GOT3 (cell line): ENCODE data around the gene ANAPC10.
"Not testable (repeated sequence)": the region's sequence is repeated elsewhere in the genome, so short reads cannot be mapped to it uniquely, and the experiment has no call there.

Experiments
- DNase-seq: peaks from one replicate; lab custom pipeline; 2025; ENCODE audit warnings: mixed read lengths; lab: John Stamatoyannopoulos, UW

Gene ANAPC10

GRCh38 chr4:145097821-145098674 is at the start of gene ANAPC10, which contains the start of gene ABCE1:
ANAPC10 (minus strand) TSS chr4:145098196; CDS start chr4:145096099, 2,097 bp downstream.
ABCE1 (plus strand) TSS chr4:145098311; CDS start chr4:145104413, 6,102 bp downstream.
- DNase-seq, result peak; percentile 55

- DNase-seq, result not testable (repeated sequence)
Observed at GRCh38 chr4:145136219-145136618, 38.2 kb upstream of the ANAPC10 start.

DNA sequence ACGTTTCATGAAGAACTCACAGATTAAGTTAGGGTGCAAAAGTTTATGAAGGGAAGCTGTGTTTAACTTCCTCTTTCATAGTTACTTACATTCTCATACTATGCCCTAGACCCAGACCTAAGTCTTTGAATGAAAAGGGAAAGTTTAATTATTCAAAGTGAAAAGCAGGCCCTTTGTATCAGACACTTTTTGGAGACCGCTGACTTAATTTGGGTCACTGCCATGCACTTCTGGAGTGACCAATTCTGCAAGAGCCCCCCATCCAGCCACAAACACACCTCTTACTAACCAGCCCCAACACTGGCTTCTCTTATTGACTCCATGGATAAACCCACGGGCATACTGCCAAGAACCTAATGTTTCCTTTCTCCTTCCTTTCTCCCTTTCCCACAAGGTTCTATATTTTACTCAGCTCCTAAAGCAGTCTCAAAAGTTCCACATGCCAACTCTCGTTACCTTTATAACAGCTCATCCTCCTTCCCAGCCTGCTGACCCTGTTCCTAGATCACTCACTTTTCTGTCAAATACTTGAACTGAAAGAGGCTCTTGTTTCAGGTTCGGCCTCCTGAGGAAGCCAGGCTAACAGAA is 34.6 kb upstream of the ANAPC10 start:
- DNase-seq, result no peak

GRCh38 chr4:145131848-145132247 is 33.9 kb upstream of the ANAPC10 start:
- DNase-seq, result no peak

- no peak for DNase-seq
Observed at GRCh38 chr4:145130788-145131399, 32.9 kb upstream of the ANAPC10 start.

GRCh38 chr4:145130130-145130529 is 32.1 kb upstream of the ANAPC10 start:
- no peak for DNase-seq

DNA sequence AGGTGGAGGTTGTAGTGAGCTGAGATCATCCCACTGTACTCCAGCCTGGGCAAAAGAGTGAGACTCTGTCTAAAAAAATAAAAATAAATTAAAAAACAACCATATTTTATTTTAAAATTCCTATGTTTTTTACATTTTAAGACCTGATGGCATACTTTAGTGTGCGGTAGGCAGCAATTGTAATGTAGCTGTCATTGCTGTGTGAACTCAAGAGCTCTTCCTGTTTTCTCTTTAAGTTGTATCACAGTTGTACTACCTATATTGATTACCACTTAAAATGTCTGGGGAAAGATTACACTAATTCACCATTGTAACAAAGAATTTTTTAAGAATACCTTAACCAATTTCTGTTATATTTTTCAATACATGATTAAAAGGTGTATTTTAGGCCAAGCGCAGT is 27.4 kb upstream of the ANAPC10 start:
- DNase-seq, result no peak

- DNase-seq, result no peak
Observed at GRCh38 chr4:145108128-145108527, 10.1 kb upstream of the ANAPC10 start.

DNA sequence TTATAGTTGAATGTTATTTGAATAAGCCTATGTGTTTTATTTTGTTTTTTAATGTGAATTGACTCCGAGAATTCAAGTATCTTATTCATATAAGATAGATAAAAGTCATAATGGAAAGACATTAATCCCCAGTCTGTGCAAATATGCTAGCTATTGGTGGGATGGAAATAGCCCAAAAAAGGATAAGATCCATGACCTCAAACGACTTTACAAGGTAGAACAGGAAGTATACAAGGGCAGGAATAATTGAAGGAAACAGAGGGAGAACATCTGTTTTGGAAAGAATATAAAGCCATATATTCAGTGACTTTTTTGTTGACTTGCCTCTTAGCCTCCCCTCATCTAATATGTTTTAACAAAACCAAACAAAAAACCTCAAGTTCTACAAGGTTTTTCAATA is 9.1 kb upstream of the ANAPC10 start:
- DNase-seq, result no peak

DNA sequence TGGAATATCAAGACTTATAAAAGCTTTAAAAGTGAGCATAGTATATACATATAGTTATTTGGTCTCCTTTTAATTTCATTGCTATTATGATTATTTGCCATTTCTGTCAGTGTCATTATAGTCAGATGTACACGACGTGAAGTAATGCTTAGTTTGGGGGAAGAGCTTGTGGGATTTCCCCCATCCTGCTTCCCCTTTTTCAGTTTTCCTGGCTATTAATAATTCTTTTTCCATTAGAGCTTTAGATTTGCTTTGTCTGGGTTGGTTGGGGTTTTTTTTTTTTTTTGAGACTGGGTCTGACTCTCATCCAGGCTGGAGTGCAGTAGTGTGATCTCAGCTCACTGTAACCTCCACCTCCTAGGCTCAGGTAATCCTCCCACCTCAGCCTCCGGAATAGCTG is 5.5 kb upstream of the ANAPC10 start:
- no peak for DNase-seq

GRCh38 chr4:145102619-145103018 is 4.6 kb upstream of the ANAPC10 start:
- DNase-seq, result no peak

- no peak for DNase-seq
Observed at GRCh38 chr4:145101091-145101490, 3.1 kb upstream of the ANAPC10 start.

- DNase-seq, result no peak
Observed at GRCh38 chr4:145099653-145100052, 1.7 kb upstream of the ANAPC10 start.

DNA sequence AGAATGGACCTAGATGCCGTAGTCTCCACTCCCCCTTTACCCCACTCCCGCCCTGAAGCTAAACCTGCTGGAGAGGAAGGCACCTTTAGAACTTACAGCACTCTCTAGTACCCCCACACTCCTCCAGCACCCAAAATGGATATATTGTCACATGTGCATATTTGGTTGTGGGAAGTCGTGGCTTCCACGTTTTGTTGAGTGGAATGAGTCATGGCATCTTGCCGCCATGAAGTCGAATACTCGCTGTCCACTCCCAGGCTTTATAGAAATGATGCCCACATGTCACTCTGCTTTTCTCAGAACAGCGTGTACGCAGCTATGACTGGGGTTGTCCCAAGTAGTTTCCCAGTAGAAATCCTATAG is 660 bp upstream of the ANAPC10 start:
- DNase-seq, result no peak

DNA sequence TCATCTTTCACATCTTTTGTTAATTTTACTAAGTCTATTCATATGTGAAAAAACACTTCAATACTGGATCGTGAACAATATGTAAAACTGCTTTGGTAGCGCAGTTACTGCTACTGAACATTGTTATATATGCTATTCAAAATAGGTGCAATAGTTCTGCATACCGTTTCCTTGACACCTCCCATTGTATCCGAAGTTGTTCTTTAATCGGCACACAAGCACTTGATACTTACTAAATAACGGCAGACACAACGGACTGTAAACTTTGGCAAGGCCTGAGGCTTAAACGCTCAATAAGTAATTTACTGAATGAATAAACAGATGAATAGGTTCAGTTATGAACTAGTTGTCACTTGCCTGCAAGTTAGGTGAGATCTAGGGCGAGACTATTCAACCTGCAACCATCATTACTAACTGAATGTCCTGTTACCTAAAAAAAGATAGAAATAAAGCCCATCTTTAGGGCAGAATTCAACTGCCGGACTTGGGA is 620 bp downstream of the ANAPC10 start:
- DNase-seq, result no peak

DNA sequence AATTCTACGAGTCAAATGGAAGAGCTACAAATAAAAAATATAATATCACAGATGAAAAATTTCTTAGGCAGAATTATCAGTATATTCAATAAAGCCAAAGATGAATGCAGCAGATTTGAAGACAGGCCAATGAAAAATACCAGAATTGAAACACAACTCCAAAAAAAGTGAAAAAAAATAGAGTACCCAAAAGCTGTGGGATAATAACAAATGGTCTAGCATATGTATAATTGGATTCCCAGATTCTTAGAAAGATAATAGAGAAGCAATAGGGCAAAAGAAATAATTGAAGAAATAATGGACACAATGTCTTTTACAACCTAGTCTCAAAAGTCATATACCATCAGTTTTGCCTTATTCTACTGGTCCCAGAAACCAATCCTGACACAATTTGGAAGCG is 4.4 kb downstream of the ANAPC10 start:
- DNase-seq, result no peak

GRCh38 chr4:145090380-145090779 is 7.6 kb downstream of the ANAPC10 start:
- DNase-seq, result no peak

DNA sequence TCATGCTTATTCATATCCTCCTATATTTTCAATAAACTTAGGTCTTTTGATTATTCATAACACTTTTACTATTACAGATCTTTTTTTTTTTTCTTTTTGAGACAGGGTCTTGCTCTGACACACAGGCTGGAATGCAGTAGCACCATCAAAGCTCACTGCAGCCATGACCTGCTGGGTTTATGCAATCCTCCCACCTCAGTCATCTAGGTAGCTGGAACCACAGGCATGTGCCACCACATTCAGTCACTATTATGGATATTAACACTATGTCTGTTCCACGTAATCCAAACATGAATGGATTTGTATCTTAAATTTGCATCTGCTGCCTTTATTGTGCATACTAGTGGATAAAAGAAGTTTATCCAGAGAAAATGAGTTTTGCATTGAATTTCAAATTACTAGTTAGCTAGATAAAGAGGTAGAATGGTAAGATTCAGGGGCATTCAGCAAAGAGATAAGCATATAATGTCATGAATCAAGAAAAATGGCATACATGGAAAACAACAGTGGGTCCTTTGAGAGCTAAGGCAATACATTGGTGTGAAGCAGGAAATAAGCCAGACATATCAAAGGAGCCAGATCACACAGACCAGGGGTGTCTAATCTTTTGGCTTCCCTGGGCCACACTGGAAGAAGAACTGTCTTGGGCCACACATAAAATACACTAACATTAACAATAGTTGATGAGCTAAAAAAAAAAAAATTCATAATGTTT is 13.9 kb downstream of the ANAPC10 start:
- DNase-seq, result no peak

DNA sequence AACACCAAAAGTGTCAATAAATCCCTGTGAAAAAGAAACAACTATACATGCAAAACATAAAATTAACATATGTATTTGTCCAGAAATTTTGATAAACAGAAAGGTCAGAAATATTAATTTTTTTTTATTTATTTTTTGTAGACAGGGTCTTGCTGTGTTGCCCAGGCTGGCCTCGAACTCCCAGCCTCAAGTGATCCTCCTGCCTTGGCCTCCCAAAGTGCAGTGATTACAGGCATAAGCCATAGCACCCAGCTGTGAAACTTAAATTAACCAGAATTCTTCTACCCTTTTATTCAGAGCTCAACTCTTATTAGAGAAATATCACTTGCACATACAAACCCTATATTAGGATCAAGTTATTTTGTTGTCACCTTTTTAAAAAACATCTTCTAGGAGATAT is 16.2 kb downstream of the ANAPC10 start:
- no peak for DNase-seq

DNA sequence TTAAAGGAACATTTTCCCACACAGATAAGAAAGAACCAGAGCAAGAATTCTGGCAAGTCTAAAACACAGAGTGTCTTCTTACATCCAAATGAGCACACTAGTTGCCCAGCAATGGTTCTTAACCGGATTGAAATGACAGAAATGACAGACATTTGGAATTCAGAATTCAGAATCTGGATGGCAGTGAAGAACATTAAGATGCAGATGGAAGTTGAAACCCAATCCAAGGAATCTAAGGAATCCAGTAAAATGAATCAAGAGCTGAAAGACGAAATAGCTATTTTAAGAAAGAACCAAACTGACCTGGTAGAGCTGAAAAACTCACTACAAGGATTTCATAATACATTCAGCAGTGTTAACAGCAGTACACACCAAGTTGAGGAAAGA is 21.5 kb downstream of the ANAPC10 start:
- DNase-seq, result no peak

- DNase-seq, result no peak
Observed at GRCh38 chr4:145075742-145076468, 22.1 kb downstream of the ANAPC10 start.

- DNase-seq, result no peak
Observed at GRCh38 chr4:145071560-145071959, 26.4 kb downstream of the ANAPC10 start.
